SK-N-SH (cell line): ENCODE results near the gene CACNG5. TPM values are rescaled to one million over a fixed set of nuclear protein-coding genes. Genes with fewer than 3 reads are reported as not detected.

ENCODE experiments used
- CTCF ChIA-PET: fragments of 300-600, 350-600 bp; formaldehyde crosslinking; extraction: SDS; loops from one replicate; lab custom pipeline; 2021; lab: Yijun Ruan, JAX
- POLR2A ChIA-PET: fragments of 350-600 bp; sonication (Branson Sonifier 250); formaldehyde crosslinking; extraction: SDS; loops from one replicate; lab custom pipeline; 2020; ENCODE audit warnings: antibody characterized with exemption, inconsistent platforms; lab: Yijun Ruan, JAX
- DNase-seq: peaks from one replicate; pipeline ENCODE4 v3.0.0; 2012
- H2AFZ ChIP-seq: fragments of 200-600 bp; sonication (generic); 2 replicates; pipeline ENCODE4 v1.8.1; 2016; ENCODE audit warnings: antibody characterized with exemption, mild to moderate bottlenecking, low read depth
- H3F3A ChIP-seq: fragments of 200-600 bp; sonication (generic); replicated peaks from 2 replicates; pipeline ENCODE3; 2016; ENCODE audit warnings: antibody characterized with exemption, mild to moderate bottlenecking; ENCODE audit not compliant: insufficient read depth
- H3K27ac ChIP-seq, 2 experiments: fragments of 200-500 bp in 1 of 2; fragments of 200-600 bp in 1 of 2; sonication (Bioruptor generic) in 1 of 2; sonication (generic), shearing (Covaris generic) in 1 of 2; 2 replicates each; pipeline versions ENCODE4 v1.5.1 to v1.6.1; 2014 to 2016; ENCODE audit warnings: low read depth in 2 of 2, inconsistent platforms in 1 of 2, low read length in 1 of 2, mild to moderate bottlenecking in 1 of 2, mixed read lengths in 1 of 2
- H3K27me3 ChIP-seq: fragments of 200-600 bp; sonication (generic), shearing (Covaris generic); 2 replicates; pipeline ENCODE4 v1.6.1; 2016; ENCODE audit warnings: mixed run types; ENCODE audit not compliant: insufficient read depth
- H3K36me3 ChIP-seq, 2 experiments: fragments of 200-500 bp in 1 of 2; fragments of 200-600 bp in 1 of 2; sonication (Bioruptor generic) in 1 of 2; sonication (generic) in 1 of 2; replicated peaks in 1 of 2; 2 replicates each; pipeline versions ENCODE3 to v1.5.1; 2014 to 2016; ENCODE audit warnings: low read length in 1 of 2, mild to moderate bottlenecking in 1 of 2; ENCODE audit not compliant: insufficient read depth in 2 of 2, control insufficient read depth in 1 of 2
- H3K4me1 ChIP-seq, 2 experiments: fragments of 200-500 bp in 1 of 2; fragments of 200-600 bp in 1 of 2; sonication (Bioruptor generic) in 1 of 2; sonication (generic), shearing (Covaris generic) in 1 of 2; 2 replicates each; pipeline versions ENCODE4 v1.5.1 to v1.6.1; 2014 to 2016; ENCODE audit warnings: low read depth in 1 of 2, low read length in 1 of 2, mixed run types in 1 of 2; ENCODE audit not compliant: insufficient read depth in 2 of 2, control insufficient read depth in 1 of 2
- H3K4me2 ChIP-seq: fragments of 200-600 bp; sonication (generic), shearing (Covaris generic); 2 replicates; pipeline ENCODE4 v1.6.1; 2017; ENCODE audit warnings: mixed run types
- H3K4me3 ChIP-seq, 2 experiments: fragments of 200-500 bp in 1 of 2; fragments of 200-600 bp in 1 of 2; sonication (Bioruptor generic) in 1 of 2; sonication (generic), shearing (Covaris generic) in 1 of 2; 2 replicates each; pipeline versions ENCODE4 v1.5.1 to v1.8.1; 2014 to 2016; ENCODE audit warnings: low read depth in 2 of 2, inconsistent platforms in 1 of 2, low read length in 1 of 2, mild to moderate bottlenecking in 1 of 2, mixed read lengths in 1 of 2, moderate library complexity in 1 of 2
- H3K79me2 ChIP-seq: fragments of 200-600 bp; sonication (generic); 2 replicates; pipeline ENCODE4 v1.8.1; 2017; ENCODE audit warnings: mild to moderate bottlenecking; ENCODE audit not compliant: insufficient read depth
- H3K9ac ChIP-seq: fragments of 200-600 bp; sonication (generic); 2 replicates; pipeline ENCODE4 v1.6.1; 2017; ENCODE audit warnings: mixed run types
- H3K9me2 ChIP-seq: fragments of 200-600 bp; sonication (generic); 2 replicates; pipeline ENCODE4 v1.6.1; 2017; ENCODE audit warnings: mixed run types
- H3K9me3 ChIP-seq: fragments of 200-600 bp; sonication (generic); 2 replicates; pipeline ENCODE4 v1.6.1; 2017; ENCODE audit warnings: mixed run types, mild to moderate bottlenecking, moderate library complexity
- H4K20me1 ChIP-seq: fragments of 200-600 bp; sonication (generic); 2 replicates; pipeline ENCODE4 v1.6.1; 2017; ENCODE audit warnings: mild to moderate bottlenecking, mixed run types; ENCODE audit not compliant: insufficient read depth
- CHD2 ChIP-seq: fragments of 150-350 bp; IDR thresholded peaks from 2 replicates; pipeline ENCODE4 v1.6.1; 2018; ENCODE audit warnings: low read length; ENCODE audit not compliant: partially characterized antibody
- CTCF ChIP-seq: fragments of 200-600 bp; sonication (generic); IDR thresholded peaks from 2 replicates; pipeline ENCODE4 v1.6.1; 2017; ENCODE audit warnings: antibody characterized with exemption, mild to moderate bottlenecking, moderate library complexity
- EP300 ChIP-seq, 2 experiments: IDR thresholded peaks; 2 replicates each; pipeline versions ENCODE4 v1.4.0 to v1.6.1; 2012; ENCODE audit warnings: borderline replicate concordance in 1 of 2, low read depth in 1 of 2, low read length in 1 of 2
- FOSL2 ChIP-seq: IDR thresholded peaks from 2 replicates; pipeline ENCODE4 v1.4.0; 2012; ENCODE audit warnings: low read depth, mild to moderate bottlenecking, moderate library complexity, borderline replicate concordance
- GABPA ChIP-seq: IDR thresholded peaks from 2 replicates; pipeline ENCODE4 v1.4.0; 2012; ENCODE audit warnings: low read depth, mild to moderate bottlenecking
- IRF3 ChIP-seq: fragments of 150-350 bp; IDR thresholded peaks from 2 replicates; pipeline ENCODE4 v1.6.1; 2016; ENCODE audit warnings: mild to moderate bottlenecking, low read depth, low read length
- MEF2A ChIP-seq: IDR thresholded peaks from 2 replicates; pipeline ENCODE4 v1.4.0; 2012; ENCODE audit warnings: low read depth, borderline replicate concordance
- NRF1 ChIP-seq: IDR thresholded peaks from 2 replicates; pipeline ENCODE4 v1.6.1; 2012; ENCODE audit warnings: low read depth, mild to moderate bottlenecking, low read length
- PBX3 ChIP-seq: IDR thresholded peaks from 2 replicates; pipeline ENCODE4; 2012
- POLR2AphosphoS5 ChIP-seq: IDR thresholded peaks from 2 replicates; pipeline ENCODE4 v1.6.1; 2012; ENCODE audit warnings: low read depth, low read length
- RCOR1 ChIP-seq: fragments of 150-350 bp; IDR thresholded peaks from 2 replicates; pipeline ENCODE4 v1.6.1; 2017; ENCODE audit warnings: antibody characterized with exemption, low read length
- RXRA ChIP-seq: IDR thresholded peaks from 2 replicates; pipeline ENCODE4 v1.4.0; 2012; ENCODE audit warnings: low read depth, mild to moderate bottlenecking, borderline replicate concordance
- SIN3A ChIP-seq: IDR thresholded peaks from 2 replicates; pipeline ENCODE4 v1.6.1; 2012; ENCODE audit warnings: low read depth, mild to moderate bottlenecking, low read length, moderate library complexity, borderline replicate concordance
- USF1 ChIP-seq: IDR thresholded peaks from 2 replicates; pipeline ENCODE4 v1.4.0; 2012; ENCODE audit warnings: low read depth, borderline replicate concordance
- ZBTB33 ChIP-seq: IDR thresholded peaks from 2 replicates; pipeline ENCODE4 v1.4.0; 2012; ENCODE audit warnings: low read depth, borderline replicate concordance
- WGBS: methylation state at CpG from one replicate; pipeline ENCODE4 v1.1.6; 2017; ENCODE audit warnings: low lambda C conversion rate; 5-methylcytosine and 5-hydroxymethylcytosine counted together
- polyA plus RNA-seq, 3 experiments: library from polyadenylated mRNA; depleted of rRNA; stranded (reverse); fragments of >200 nt; gene quantifications; 2 replicates each; pipeline ENCODE4 v1.2.3, GENCODE V29; 2012

CACNG5 gene
- polyA plus RNA-seq, 1 of the 3 experiments (the other 2 are of a cell fraction), result 0.10 TPM

GRCh38 chr17:66918896-66919295 is 84.0 kb downstream of the CACNG5 start:
- 60% methylated on average over 8 of the region's 12 CpGs for WGBS
- H3K27me3 ChIP-seq, result no peaks in the 10 kb centered on the region
- no peak overlapping the region for H3K4me3 ChIP-seq
- CTCF ChIA-PET, result interaction anchor here (1.0 to 7.4 kb wide), 5 partner anchors 10 to 240 kb away, joined by 3 to 39 read pairs (median 13); no protein-coding TSS in a partner anchor
- H3K27ac ChIP-seq, result no peak overlapping the region
- no peak for DNase-seq
- H3K9ac ChIP-seq, result no peak overlapping the region
- H3K4me2 ChIP-seq, result no peak overlapping the region
- no peaks in the 10 kb centered on the region for H3F3A ChIP-seq
- no peak overlapping the region for H2AFZ ChIP-seq
- H3K4me1 ChIP-seq, result peaks cover 0 to 6% of the 10 kb centered on the region in 2 experiments; a peak in 1 of 4 replicates
- no peak for TF ChIP-seq SIN3A
- no peak for TF ChIP-seq EP300 (IDR thresholded peaks at IDR 0.05; ENCODE audit: borderline replicate concordance in 1 of 2, low read depth in 1 of 2, low read length in 1 of 2)
- TF ChIP-seq FOSL2, result no peak
- no peak for TF ChIP-seq POLR2AphosphoS5
- no peak for TF ChIP-seq USF1
- TF ChIP-seq GABPA, result no peak
- TF ChIP-seq MEF2A, result no peak
- no peak for TF ChIP-seq CTCF
- TF ChIP-seq RCOR1, result no peak
- TF ChIP-seq ZBTB33, result no peak
- TF ChIP-seq, all 33 proteins: peak for 0
- Histone ChIP-seq H3K9me3 (no peaks in the 10 kb centered on the region), H4K20me1 (no peaks in the 10 kb centered on the region), H3K36me3 (no peaks in the 10 kb centered on the region), H3K79me2 (no peaks in the 10 kb centered on the region), H3K9me2 (no peaks in the 10 kb centered on the region)
- POLR2A ChIA-PET, result no interaction called here

GRCh38 chr17:66920435-66920834 is 85.5 kb downstream of the CACNG5 start:
- H3K27ac ChIP-seq, result no peak overlapping the region
- no peak overlapping the region for H3K9ac ChIP-seq
- H3K9me2 ChIP-seq, result no peaks in the 10 kb centered on the region
- no peaks in the 10 kb centered on the region for H4K20me1 ChIP-seq
- CTCF ChIA-PET, result interaction anchor here (0.9 to 3.3 kb wide), 4 partner anchors 10 to 204 kb away, joined by 3 to 13 read pairs (median 4); no protein-coding TSS in a partner anchor
- DNase-seq, result no peak
- no peaks in the 10 kb centered on the region for H3K9me3 ChIP-seq
- H3K4me3 ChIP-seq, result no peak overlapping the region
- no peaks in the 10 kb centered on the region for H3K27me3 ChIP-seq
- H3F3A ChIP-seq, result no peaks in the 10 kb centered on the region
- 74% methylated on average over 9 of the region's 9 CpGs for WGBS
- no peaks in the 10 kb centered on the region for H3K79me2 ChIP-seq
- no peak overlapping the region for H3K4me2 ChIP-seq
- POLR2A ChIA-PET, result no interaction called here
- TF ChIP-seq PBX3 (no peak), RCOR1 (no peak), RXRA (no peak), SIN3A (no peak), NRF1 (no peak), GABPA (no peak), IRF3 (no peak), CHD2 (no peak), MEF2A (no peak)
- no peak overlapping the region for H2AFZ ChIP-seq
- H3K4me1 ChIP-seq, result no peaks in the 10 kb centered on the region; a peak in 1 of 4 replicates
- no peaks in the 10 kb centered on the region for H3K36me3 ChIP-seq
